ENCODE results near the gene CASTOR1.

Gene CASTOR1

GRCh38 chr22:30240541-30241417 is 48.5 kb downstream of the CASTOR1 start:
- H3K9me3 ChIP-seq (ENCODE audit: control insufficient read depth, insufficient read depth, low read length): no peaks in the 10 kb centered on the region
- no peaks in the 10 kb centered on the region for H3K27me3 ChIP-seq (ENCODE audit: control insufficient read depth, insufficient read depth, low read length)
- no peak overlapping the region for H3K4me3 ChIP-seq (ENCODE audit: low read depth, low read length)
- H3K4me1 ChIP-seq (ENCODE audit: control insufficient read depth, insufficient read depth, low read length): peaks cover 11% of the 10 kb centered on the region
- no peak overlapping the region for H3K9ac ChIP-seq (ENCODE audit: low read depth, low read length)
- H3K27ac ChIP-seq (ENCODE audit: low read depth, low read length): no peak overlapping the region
- peaks cover 8% of the 10 kb centered on the region; the same call in 1 of the 2 replicates for H3K36me3 ChIP-seq (ENCODE audit: control insufficient read depth, insufficient read depth, low read length)

GRCh38 chr22:30239488-30240405 is 49.6 kb downstream of the CASTOR1 start:
- H3K4me1 ChIP-seq (ENCODE audit: control insufficient read depth, insufficient read depth, low read length): peaks cover 22% of the 10 kb centered on the region
- H3K9me3 ChIP-seq (ENCODE audit: control insufficient read depth, insufficient read depth, low read length): no peaks in the 10 kb centered on the region
- no peak overlapping the region for H3K9ac ChIP-seq (ENCODE audit: low read depth, low read length)
- H3K36me3 ChIP-seq (ENCODE audit: control insufficient read depth, insufficient read depth, low read length): peaks cover 8% of the 10 kb centered on the region; the same call in 1 of the 2 replicates
- no peak overlapping the region for H3K4me3 ChIP-seq (ENCODE audit: low read depth, low read length)
- H3K27ac ChIP-seq (ENCODE audit: low read depth, low read length): no peak overlapping the region
- H3K27me3 ChIP-seq (ENCODE audit: control insufficient read depth, insufficient read depth, low read length): 0 out of 2 replicates have a peak, but pooled peaks cover 5% of the 10 kb centered on the region

- no peak overlapping the region for H3K9ac ChIP-seq (ENCODE audit: low read depth, low read length)
- peaks cover 25% of the 10 kb centered on the region for H3K4me1 ChIP-seq (ENCODE audit: control insufficient read depth, insufficient read depth, low read length)
- H3K9me3 ChIP-seq (ENCODE audit: control insufficient read depth, insufficient read depth, low read length): no peaks in the 10 kb centered on the region
- H3K4me3 ChIP-seq (ENCODE audit: low read depth, low read length): no peak overlapping the region
- peaks cover 8% of the 10 kb centered on the region; the same call in 1 of the 2 replicates for H3K36me3 ChIP-seq (ENCODE audit: control insufficient read depth, insufficient read depth, low read length)
- H3K27ac ChIP-seq (ENCODE audit: low read depth, low read length): no peak overlapping the region
- H3K27me3 ChIP-seq (ENCODE audit: control insufficient read depth, insufficient read depth, low read length): 0 out of 2 replicates have a peak, but pooled peaks cover 5% of the 10 kb centered on the region
These were observed 50.4 kb downstream of the CASTOR1 start for GRCh38 chr22:30238661-30239487.

- Histone ChIP-seq H3K4me1 (ENCODE audit: control insufficient read depth, insufficient read depth, low read length) (peaks cover 25% of the 10 kb centered on the region), H3K36me3 (ENCODE audit: control insufficient read depth, insufficient read depth, low read length) (peaks cover 4% of the 10 kb centered on the region; the same call in 1 of the 2 replicates)
These were observed 51.2 kb downstream of the CASTOR1 start for GRCh38 chr22:30238136-30238535.

DNA sequence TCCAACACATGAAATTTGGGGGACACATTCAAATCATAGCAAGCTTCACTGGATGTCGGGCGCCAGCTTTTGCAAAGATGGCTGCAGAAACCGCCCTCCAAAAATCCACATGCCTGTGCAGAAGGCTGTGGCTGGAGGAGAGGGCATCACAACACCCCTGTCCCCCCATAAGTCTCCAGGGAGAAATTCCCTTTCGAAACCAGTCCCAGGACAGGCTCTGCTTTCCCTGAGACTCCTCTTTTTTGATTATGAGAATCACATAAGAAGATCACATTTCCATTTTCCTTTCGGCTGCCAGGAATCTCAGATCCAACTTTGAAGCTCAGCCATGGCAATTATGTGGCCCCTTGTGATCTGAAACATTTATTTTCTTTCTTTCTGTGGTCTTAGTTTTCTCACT is 52.4 kb downstream of the CASTOR1 start:
- Histone ChIP-seq H3K9ac (ENCODE audit: low read depth, low read length) (no peak overlapping the region), H3K9me3 (ENCODE audit: control insufficient read depth, insufficient read depth, low read length) (no peaks in the 10 kb centered on the region), H3K4me1 (ENCODE audit: control insufficient read depth, insufficient read depth, low read length) (peaks cover 28% of the 10 kb centered on the region), H3K4me3 (ENCODE audit: low read depth, low read length) (no peak overlapping the region), H3K27me3 (ENCODE audit: control insufficient read depth, insufficient read depth, low read length) (0 out of 2 replicates have a peak, but pooled peaks cover 5% of the 10 kb centered on the region), H3K27ac (ENCODE audit: low read depth, low read length) (no peak overlapping the region), H3K36me3 (ENCODE audit: control insufficient read depth, insufficient read depth, low read length) (no peaks in the 10 kb centered on the region)

More at GRCh38 chr22:30238136-30238535, 51.2 kb downstream of the CASTOR1 start:
- no peak overlapping the region for H3K4me3 ChIP-seq (ENCODE audit: low read depth, low read length)
- H3K27me3 ChIP-seq (ENCODE audit: control insufficient read depth, insufficient read depth, low read length): 0 out of 2 replicates have a peak, but pooled peaks cover 5% of the 10 kb centered on the region
- no peak overlapping the region for H3K9ac ChIP-seq (ENCODE audit: low read depth, low read length)
- H3K27ac ChIP-seq (ENCODE audit: low read depth, low read length): no peak overlapping the region
- no peaks in the 10 kb centered on the region for H3K9me3 ChIP-seq (ENCODE audit: control insufficient read depth, insufficient read depth, low read length)

- H3K9ac ChIP-seq (ENCODE audit: low read depth, low read length): no peak overlapping the region
- no peaks in the 10 kb centered on the region for H3K36me3 ChIP-seq (ENCODE audit: control insufficient read depth, insufficient read depth, low read length)
- no peak overlapping the region for H3K4me3 ChIP-seq (ENCODE audit: low read depth, low read length)
- H3K27ac ChIP-seq (ENCODE audit: low read depth, low read length): no peak overlapping the region
- no peaks in the 10 kb centered on the region for H3K9me3 ChIP-seq (ENCODE audit: control insufficient read depth, insufficient read depth, low read length)
- H3K27me3 ChIP-seq (ENCODE audit: control insufficient read depth, insufficient read depth, low read length): 0 out of 2 replicates have a peak, but pooled peaks cover 5% of the 10 kb centered on the region
- H3K4me1 ChIP-seq (ENCODE audit: control insufficient read depth, insufficient read depth, low read length): peaks cover 28% of the 10 kb centered on the region
These were observed 53.6 kb downstream of the CASTOR1 start for GRCh38 chr22:30235687-30236170.

All from HUES48 (cell line).